Liver (tissue), 3 donors: Measurements from ENCODE around the gene FDX1.

Experiments used
- CTCF ChIP-seq: fragments of 150-350 bp; IDR thresholded peaks from 2 replicates; pipeline ENCODE4 v1.5.1; 2017; ENCODE audit warnings: improper control_type of control experiment, low read depth, low read length; ENCODE audit not compliant: missing input control
- FOXA1 ChIP-seq: IDR thresholded peaks from 2 replicates; pipeline ENCODE4 v1.6.1; 2016; ENCODE audit warnings: antibody characterized with exemption
- GABPA ChIP-seq, 2 donors: IDR thresholded peaks in 1 of 2; conservative IDR thresholded peaks in 1 of 2; 2 replicates each; pipeline ENCODE4 v1.6.1; 2016; ENCODE audit warnings: antibody characterized with exemption in 2 of 2, mild to moderate bottlenecking in 1 of 2, moderate library complexity in 1 of 2
- JUND ChIP-seq, 2 donors: IDR thresholded peaks; 2 replicates each; pipeline ENCODE4 v1.6.1; 2016; ENCODE audit warnings: antibody characterized with exemption in 2 of 2
- NR2F2 ChIP-seq: IDR thresholded peaks from 2 replicates; pipeline ENCODE4 v1.6.1; 2016; ENCODE audit warnings: antibody characterized with exemption
- REST ChIP-seq: IDR thresholded peaks from 2 replicates; pipeline ENCODE4 v1.6.1; 2016; ENCODE audit warnings: antibody characterized with exemption, mild to moderate bottlenecking
- TAF1 ChIP-seq: conservative IDR thresholded peaks from 2 replicates; pipeline ENCODE4 v1.6.1; 2016; ENCODE audit warnings: antibody characterized with exemption, mild to moderate bottlenecking
- YY1 ChIP-seq: IDR thresholded peaks from 2 replicates; pipeline ENCODE4 v1.6.1; 2016; ENCODE audit warnings: antibody characterized with exemption, mild to moderate bottlenecking
- donor health status: healthy.
- donor health status: healthy.

GRCh38 chr11:110435780-110436717 lies 6.3 kb downstream of the FDX1 start:
- TF ChIP-seq TAF1 = no peak
- no peak for TF ChIP-seq CTCF
- TF ChIP-seq REST = no peak
- TF ChIP-seq JUND (IDR thresholded peaks at IDR 0.05) = no peak
- no peak for TF ChIP-seq NR2F2
- TF ChIP-seq FOXA1 = no peak
- no peak for TF ChIP-seq GABPA (IDR thresholded peaks at IDR 0.05 in 1 of 2, conservative IDR thresholded peaks at IDR 0.05 in 1 of 2)
- no peak for TF ChIP-seq YY1
